Measurements from ENCODE around the gene NR2F2. TPM values are rescaled to one million over a fixed set of nuclear protein-coding genes. Genes with fewer than 3 reads are reported as not detected.
A peak's percentile ranks its signal among the peaks of the same experiment; 100 is the strongest.

The NR2F2 gene
- total RNA-seq, 4 donors from 2014 or later, result 11.3 to 29.5 (median 18.4) TPM

DNA sequence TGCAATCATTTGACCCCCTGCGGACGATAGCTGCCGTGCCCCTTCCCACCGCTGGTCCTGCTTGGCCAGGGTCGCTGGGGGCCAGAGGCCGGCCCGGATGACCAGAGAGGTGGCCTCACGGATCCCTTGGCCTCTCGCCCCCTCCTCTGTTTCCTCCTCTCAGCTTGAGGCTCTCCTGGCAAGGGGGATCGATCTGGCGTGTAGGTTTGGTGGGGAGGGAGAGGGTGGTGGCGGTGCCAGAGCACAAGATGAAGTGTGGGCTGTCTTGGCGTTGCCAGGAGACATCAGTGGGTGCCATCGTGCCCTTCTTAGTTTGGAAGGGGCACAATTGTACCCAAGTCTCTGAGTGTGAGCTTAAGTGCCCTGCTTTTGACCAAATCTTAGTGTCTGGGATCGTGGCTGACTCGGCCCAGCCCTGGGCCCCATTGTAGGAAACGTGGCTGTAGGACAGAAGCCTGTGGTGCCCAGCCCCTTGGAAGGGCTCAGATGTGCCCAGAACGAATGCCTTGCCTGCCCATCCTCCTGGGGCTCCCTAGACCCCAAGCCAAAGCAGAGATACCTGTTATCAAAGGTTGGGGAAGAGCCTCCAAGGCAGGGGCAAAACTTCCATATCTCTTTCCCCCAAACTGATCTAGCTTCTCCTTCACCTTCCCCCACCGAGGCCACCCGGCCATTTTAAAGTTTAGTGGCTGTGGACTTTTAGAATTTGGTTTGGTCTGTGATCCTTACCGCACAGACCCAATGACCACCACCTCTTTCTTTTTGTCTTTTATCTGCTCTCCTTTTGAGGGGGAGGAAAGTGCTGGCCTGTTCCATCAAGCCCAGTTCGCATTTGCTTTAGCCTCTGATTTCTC, 14.4 kb downstream of the NR2F2 start:
- TF ChIP-seq EP300 (IDR thresholded peaks at IDR 0.05; ENCODE audit: low read depth), result no peak
- TF ChIP-seq POLR2A (IDR thresholded peaks at IDR 0.05), result no peak
- TF ChIP-seq POLR2AphosphoS5 (IDR thresholded peaks at IDR 0.05), result no peak
- TF ChIP-seq, protein P1, sequence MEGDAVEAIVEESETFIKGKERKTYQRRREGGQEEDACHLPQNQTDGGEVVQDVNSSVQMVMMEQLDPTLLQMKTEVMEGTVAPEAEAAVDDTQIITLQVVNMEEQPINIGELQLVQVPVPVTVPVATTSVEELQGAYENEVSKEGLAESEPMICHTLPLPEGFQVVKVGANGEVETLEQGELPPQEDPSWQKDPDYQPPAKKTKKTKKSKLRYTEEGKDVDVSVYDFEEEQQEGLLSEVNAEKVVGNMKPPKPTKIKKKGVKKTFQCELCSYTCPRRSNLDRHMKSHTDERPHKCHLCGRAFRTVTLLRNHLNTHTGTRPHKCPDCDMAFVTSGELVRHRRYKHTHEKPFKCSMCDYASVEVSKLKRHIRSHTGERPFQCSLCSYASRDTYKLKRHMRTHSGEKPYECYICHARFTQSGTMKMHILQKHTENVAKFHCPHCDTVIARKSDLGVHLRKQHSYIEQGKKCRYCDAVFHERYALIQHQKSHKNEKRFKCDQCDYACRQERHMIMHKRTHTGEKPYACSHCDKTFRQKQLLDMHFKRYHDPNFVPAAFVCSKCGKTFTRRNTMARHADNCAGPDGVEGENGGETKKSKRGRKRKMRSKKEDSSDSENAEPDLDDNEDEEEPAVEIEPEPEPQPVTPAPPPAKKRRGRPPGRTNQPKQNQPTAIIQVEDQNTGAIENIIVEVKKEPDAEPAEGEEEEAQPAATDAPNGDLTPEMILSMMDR (IDR thresholded peaks at IDR 0.05), result no peak
- intact Hi-C loops (cut with DNase I; ENCODE audit: low total_unique reads), result no loop called here
- H3K9me3 ChIP-seq, result no peaks in the 10 kb centered on the region
- peak overlapping the region; percentile 94 to 98 (median 96) for H3K27ac ChIP-seq
- in situ Hi-C loops (cut with MboI; ENCODE audit: low pct_ligation_motif_present in 1 of 4, low pct_unique_long_range_greater_than_20kb in 1 of 4, low sequenced_read_pairs in 3 of 4), result loop anchor here in 2 of 4 donors (25.0 kb wide), 1 partner anchor 1083 kb away; no protein-coding TSS in a partner anchor
- peaks cover 9% of the 10 kb centered on the region for H3K27me3 ChIP-seq
- H3K4me1 ChIP-seq, result peaks cover 0 to 55% (median 36%) of the 10 kb centered on the region in 4 donors
- no peaks in the 10 kb centered on the region for H3K36me3 ChIP-seq
- DNase-seq, result no peak
- peak overlapping the region in 1 of 4 donors; percentile 56 for H3K4me3 ChIP-seq
- 25 to 57% methylated on average over 3 to 22 of the region's 22 CpGs for WGBS, 2 donors (ENCODE audit: low coverage in 1 of 2)

DNA sequence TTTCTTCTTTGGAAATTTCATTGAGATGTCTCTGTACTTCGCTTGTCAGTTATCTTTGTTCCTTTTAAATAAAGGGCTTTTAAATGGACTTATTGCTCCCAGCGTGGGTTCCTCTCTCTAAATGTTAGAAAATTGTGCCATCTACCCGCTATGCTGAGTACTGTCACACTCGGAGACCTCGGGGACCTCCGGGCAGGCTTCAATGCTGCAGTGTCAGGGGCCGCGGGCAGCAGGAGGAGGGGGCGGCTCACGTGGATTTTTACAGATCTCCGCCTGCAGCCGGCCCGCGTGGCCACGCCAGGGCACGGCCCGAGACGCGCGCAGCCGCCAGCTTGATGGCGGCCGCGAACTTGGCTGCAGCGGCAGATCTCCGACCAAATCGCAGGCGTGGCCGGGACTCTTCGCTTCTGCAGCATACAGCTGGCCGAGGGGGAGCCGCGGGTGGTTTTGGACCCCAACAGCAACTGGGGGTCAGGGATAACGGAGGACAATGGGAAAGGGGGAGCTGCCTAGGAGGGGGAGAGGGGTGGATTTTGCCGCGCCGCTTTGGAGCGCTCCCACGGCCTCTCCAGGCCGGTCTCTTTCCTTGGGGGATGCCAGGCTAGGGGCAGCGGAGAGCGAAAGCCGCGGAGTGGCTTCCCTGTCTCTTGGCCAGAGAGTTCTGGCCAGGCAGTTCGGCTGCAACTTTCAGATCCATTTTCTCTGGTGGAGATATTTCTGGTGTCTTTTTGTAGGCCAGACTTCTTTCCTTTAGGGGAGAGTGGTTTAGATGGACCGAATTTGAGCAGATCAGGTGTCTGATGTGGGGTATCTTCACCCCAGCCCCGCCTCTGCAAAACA, 15.3 kb downstream of the NR2F2 start:
- H3K27me3 ChIP-seq, result peaks cover 10% of the 10 kb centered on the region
- intact Hi-C loops (cut with DNase I; ENCODE audit: low total_unique reads) (no loop called here), in situ Hi-C loops (cut with MboI; ENCODE audit: low pct_ligation_motif_present in 1 of 4, low pct_unique_long_range_greater_than_20kb in 1 of 4, low sequenced_read_pairs in 3 of 4) (loop anchor here in 2 of 4 donors (25.0 kb wide), 1 partner anchor 1083 kb away; no protein-coding TSS in a partner anchor)
- WGBS, 2 donors (ENCODE audit: low coverage in 1 of 2), result 4 to 7% methylated on average over 14 to 47 of the region's 47 CpGs
- peak overlapping the region; percentile 94 to 98 (median 96) for H3K27ac ChIP-seq
- TF ChIP-seq, protein P1 (IDR thresholded peaks at IDR 0.05), result peak; percentile 47 to 61 (median 54)
- TF ChIP-seq POLR2AphosphoS5 (IDR thresholded peaks at IDR 0.05) (peak in 2 of 3 donors; percentile 35), POLR2A (IDR thresholded peaks at IDR 0.05) (no peak), EP300 (IDR thresholded peaks at IDR 0.05; ENCODE audit: low read depth) (no peak)
- H3K4me1 ChIP-seq, result peaks cover 0 to 56% (median 36%) of the 10 kb centered on the region in 4 donors
- no peaks in the 10 kb centered on the region for H3K9me3 ChIP-seq
- no peak for DNase-seq
- peak overlapping the region; percentile 27 to 56 (median 34) for H3K4me3 ChIP-seq
- no peaks in the 10 kb centered on the region for H3K36me3 ChIP-seq

- DNase-seq, result no peak
- no peak for TF ChIP-seq POLR2A (IDR thresholded peaks at IDR 0.05)
- TF ChIP-seq POLR2AphosphoS5 (IDR thresholded peaks at IDR 0.05), result no peak
- no peak for TF ChIP-seq EP300 (IDR thresholded peaks at IDR 0.05; ENCODE audit: low read depth)
- TF ChIP-seq, protein P1 (IDR thresholded peaks at IDR 0.05), result no peak
- H3K36me3 ChIP-seq, result no peaks in the 10 kb centered on the region
- no peaks in the 10 kb centered on the region for H3K9me3 ChIP-seq
- 19 to 32% methylated on average over 6 of the region's 6 CpGs for WGBS, 2 donors (ENCODE audit: low coverage in 1 of 2)
- H3K27me3 ChIP-seq, result peaks cover 13% of the 10 kb centered on the region
- peak overlapping the region; percentile 94 to 98 (median 96) for H3K27ac ChIP-seq
- H3K4me3 ChIP-seq, result peak overlapping the region in 3 of 4 donors; percentile 32 to 56 (median 35)
- peaks cover 0 to 53% (median 35%) of the 10 kb centered on the region in 4 donors for H3K4me1 ChIP-seq
- in situ Hi-C loops (cut with MboI; ENCODE audit: low pct_ligation_motif_present in 1 of 4, low pct_unique_long_range_greater_than_20kb in 1 of 4, low sequenced_read_pairs in 3 of 4) (loop anchor here in 2 of 4 donors (25.0 kb wide), 1 partner anchor 1084 kb away; no protein-coding TSS in a partner anchor), intact Hi-C loops (cut with DNase I; ENCODE audit: low total_unique reads) (no loop called here)
These were observed 16.0 kb downstream of the NR2F2 start for GRCh38 chr15:96346409-96346970.

Data from transverse colon (tissue), 4 donors.